ENCODE measurements around the gene PMM1.

DNA sequence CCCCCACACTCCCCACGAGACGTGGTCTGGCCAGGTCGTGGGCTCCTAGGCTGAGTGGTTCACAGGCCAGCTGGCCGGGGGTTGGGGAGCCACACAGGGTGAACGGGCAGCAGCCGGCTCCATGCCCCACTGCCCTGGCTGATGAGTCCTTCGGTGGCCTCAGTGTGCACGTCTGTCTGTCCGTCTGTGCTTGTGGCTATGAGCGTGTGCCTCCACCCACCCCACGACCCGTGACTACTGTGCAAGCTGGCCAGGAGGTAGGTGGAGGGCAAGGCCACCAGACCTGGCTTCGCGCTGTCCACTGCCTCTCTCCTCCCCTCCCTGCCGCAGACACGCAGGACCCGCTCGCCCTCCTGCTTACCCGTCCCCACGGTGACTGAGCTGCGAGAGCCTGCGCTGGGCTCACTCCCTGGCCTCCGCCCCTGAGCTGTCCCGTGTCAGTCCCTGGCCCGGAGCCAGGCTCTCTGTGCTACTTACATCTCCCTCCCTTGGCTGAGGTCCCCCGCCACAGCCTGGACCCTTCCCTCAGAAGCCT, 14.7 kb downstream of the PMM1 start:
- TF ChIP-seq, protein P1, sequence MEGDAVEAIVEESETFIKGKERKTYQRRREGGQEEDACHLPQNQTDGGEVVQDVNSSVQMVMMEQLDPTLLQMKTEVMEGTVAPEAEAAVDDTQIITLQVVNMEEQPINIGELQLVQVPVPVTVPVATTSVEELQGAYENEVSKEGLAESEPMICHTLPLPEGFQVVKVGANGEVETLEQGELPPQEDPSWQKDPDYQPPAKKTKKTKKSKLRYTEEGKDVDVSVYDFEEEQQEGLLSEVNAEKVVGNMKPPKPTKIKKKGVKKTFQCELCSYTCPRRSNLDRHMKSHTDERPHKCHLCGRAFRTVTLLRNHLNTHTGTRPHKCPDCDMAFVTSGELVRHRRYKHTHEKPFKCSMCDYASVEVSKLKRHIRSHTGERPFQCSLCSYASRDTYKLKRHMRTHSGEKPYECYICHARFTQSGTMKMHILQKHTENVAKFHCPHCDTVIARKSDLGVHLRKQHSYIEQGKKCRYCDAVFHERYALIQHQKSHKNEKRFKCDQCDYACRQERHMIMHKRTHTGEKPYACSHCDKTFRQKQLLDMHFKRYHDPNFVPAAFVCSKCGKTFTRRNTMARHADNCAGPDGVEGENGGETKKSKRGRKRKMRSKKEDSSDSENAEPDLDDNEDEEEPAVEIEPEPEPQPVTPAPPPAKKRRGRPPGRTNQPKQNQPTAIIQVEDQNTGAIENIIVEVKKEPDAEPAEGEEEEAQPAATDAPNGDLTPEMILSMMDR (IDR thresholded peaks at IDR 0.05), result no peak
- no peak for TF ChIP-seq POLR2A (IDR thresholded peaks at IDR 0.05)
